Measurements from ENCODE around the gene EPB41.

EPB41 gene

DNA sequence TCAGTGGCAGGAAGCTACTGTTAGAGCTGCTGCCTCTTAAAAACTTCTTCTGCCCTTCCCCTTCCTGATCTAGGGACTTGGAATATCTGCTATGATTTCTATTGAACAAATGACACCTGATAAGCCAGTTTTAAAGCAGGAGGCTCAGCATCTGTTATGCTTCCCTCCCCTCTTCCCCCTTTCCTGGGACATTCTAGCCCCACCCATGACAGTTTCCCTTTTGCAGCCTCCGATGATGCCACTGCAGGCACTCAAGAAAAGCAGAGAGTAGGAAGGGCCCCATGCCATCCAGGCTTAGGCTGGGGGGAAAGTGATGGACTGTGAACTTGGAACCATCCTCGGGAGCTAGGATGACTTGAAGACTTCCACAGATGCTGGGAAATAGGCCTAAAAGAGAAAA is 15.1 kb upstream of the EPB41 start:
- no peak for TF ChIP-seq TAF1 (IDR thresholded peaks at IDR 0.05; ENCODE audit: borderline replicate concordance, insufficient read depth, low read length)
- TF ChIP-seq FOXP2 (optimal IDR thresholded peaks at IDR 0.05; ENCODE audit: borderline replicate concordance, extremely low read depth, extremely low read length, insufficient read depth): no peak
- TF ChIP-seq SIN3A (IDR thresholded peaks at IDR 0.05; ENCODE audit: borderline replicate concordance, insufficient read depth, low read length): no peak
- no peak for TF ChIP-seq REST (IDR thresholded peaks at IDR 0.05; ENCODE audit: insufficient read depth in 1 of 2, low read depth in 2 of 2, low read length in 2 of 2)
- TF ChIP-seq POLR2AphosphoS5 (IDR thresholded peaks at IDR 0.05; ENCODE audit: low read depth, low read length): no peak

DNA sequence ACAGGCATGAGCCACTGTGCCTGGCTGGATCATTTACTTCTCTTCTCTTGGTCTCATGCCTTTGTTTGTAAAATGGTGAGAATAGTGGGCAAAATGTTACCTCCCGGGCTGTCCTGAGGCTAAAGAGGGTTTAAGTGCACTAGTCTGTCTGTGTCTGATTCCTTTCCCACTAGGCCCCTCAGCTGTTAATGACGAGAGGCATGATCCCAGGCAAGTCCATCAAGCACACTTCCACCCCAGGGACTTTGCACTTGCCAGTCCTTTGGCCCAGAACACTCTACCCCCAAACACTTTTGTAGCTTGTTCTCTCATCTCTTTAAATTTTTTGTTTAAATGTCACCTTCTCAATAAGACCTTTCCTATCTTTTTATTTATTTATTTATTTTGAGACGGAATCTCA is 13.8 kb upstream of the EPB41 start:
- TF ChIP-seq FOXP2 (optimal IDR thresholded peaks at IDR 0.05; ENCODE audit: borderline replicate concordance, extremely low read depth, extremely low read length, insufficient read depth): no peak
- no peak for TF ChIP-seq SIN3A (IDR thresholded peaks at IDR 0.05; ENCODE audit: borderline replicate concordance, insufficient read depth, low read length)
- no peak for TF ChIP-seq REST (IDR thresholded peaks at IDR 0.05; ENCODE audit: insufficient read depth in 1 of 2, low read depth in 2 of 2, low read length in 2 of 2)
- no peak for TF ChIP-seq POLR2AphosphoS5 (IDR thresholded peaks at IDR 0.05; ENCODE audit: low read depth, low read length)
- no peak for TF ChIP-seq TAF1 (IDR thresholded peaks at IDR 0.05; ENCODE audit: borderline replicate concordance, insufficient read depth, low read length)

- no peak for TF ChIP-seq SIN3A (IDR thresholded peaks at IDR 0.05; ENCODE audit: borderline replicate concordance, insufficient read depth, low read length)
- no peak for TF ChIP-seq FOXP2 (optimal IDR thresholded peaks at IDR 0.05; ENCODE audit: borderline replicate concordance, extremely low read depth, extremely low read length, insufficient read depth)
- no peak for TF ChIP-seq REST (IDR thresholded peaks at IDR 0.05; ENCODE audit: insufficient read depth in 1 of 2, low read depth in 2 of 2, low read length in 2 of 2)
- no peak for TF ChIP-seq TAF1 (IDR thresholded peaks at IDR 0.05; ENCODE audit: borderline replicate concordance, insufficient read depth, low read length)
- TF ChIP-seq POLR2AphosphoS5 (IDR thresholded peaks at IDR 0.05; ENCODE audit: low read depth, low read length): no peak
These were observed 11.6 kb upstream of the EPB41 start for GRCh38 chr1:28902738-28903137.

- no peak for TF ChIP-seq SIN3A (IDR thresholded peaks at IDR 0.05; ENCODE audit: borderline replicate concordance, insufficient read depth, low read length)
- TF ChIP-seq POLR2AphosphoS5 (IDR thresholded peaks at IDR 0.05; ENCODE audit: low read depth, low read length): no peak
- TF ChIP-seq REST (IDR thresholded peaks at IDR 0.05; ENCODE audit: insufficient read depth in 1 of 2, low read depth in 2 of 2, low read length in 2 of 2): no peak
- TF ChIP-seq FOXP2 (optimal IDR thresholded peaks at IDR 0.05; ENCODE audit: borderline replicate concordance, extremely low read depth, extremely low read length, insufficient read depth): no peak
- TF ChIP-seq TAF1 (IDR thresholded peaks at IDR 0.05; ENCODE audit: borderline replicate concordance, insufficient read depth, low read length): no peak
These were observed 8.3 kb upstream of the EPB41 start for GRCh38 chr1:28905921-28906666.
